Activated CD4-positive, alpha-beta T cell treated with anti-CD3 and anti-CD28 coated beads for 48 hours (primary cell): Measurements from ENCODE around the gene PLCL2.

ENCODE experiments used
- DNase-seq: peaks from one replicate; pipeline ENCODE4 v3.0.0-alpha.2; 2020

PLCL2 gene

DNA sequence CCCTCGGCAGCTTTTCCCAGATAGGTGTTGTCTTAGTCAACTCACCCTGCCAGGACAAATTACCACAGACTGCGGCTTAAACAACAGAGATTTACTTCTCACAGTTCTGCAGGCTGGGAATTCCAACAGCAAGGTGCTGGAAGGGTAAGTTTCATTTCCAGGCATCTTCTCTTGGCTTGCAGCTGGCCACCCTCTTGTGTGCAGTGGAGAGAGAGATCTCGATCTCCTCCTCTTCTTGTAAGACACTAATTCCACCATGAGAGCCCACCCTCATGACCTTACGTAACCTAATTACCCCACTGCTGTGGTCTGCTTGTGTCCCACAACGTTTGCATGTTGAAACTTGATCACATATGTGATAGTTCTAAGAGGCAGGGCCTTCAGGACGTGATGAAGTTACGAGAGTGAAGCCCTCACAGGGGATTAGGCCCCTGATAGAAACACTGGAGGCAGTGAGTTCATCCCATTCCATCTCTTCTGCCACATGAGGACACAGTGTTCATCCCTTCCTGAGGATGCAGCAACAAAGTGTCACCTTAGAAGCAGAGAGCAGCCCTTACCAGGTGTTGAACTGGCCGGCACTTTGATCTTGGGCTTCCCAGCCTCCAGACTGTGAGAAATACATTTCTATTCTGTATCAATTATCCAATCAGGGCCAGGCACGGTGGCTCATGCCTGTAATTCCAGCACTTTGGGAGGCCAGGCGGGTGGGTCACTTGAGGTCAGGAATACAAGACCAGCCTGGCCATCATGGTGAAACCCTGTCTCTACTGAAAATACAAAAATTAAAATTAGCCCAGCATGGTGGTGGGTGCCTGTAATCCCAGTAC, 247.7 kb downstream of the PLCL2 start:
- DNase-seq: no peak

- DNase-seq: no peak
Observed at GRCh38 chr3:17133632-17134545, 249.1 kb downstream of the PLCL2 start.

GRCh38 chr3:17135696-17136095, 250.9 kb downstream of the PLCL2 start:
- no peak for DNase-seq

DNA sequence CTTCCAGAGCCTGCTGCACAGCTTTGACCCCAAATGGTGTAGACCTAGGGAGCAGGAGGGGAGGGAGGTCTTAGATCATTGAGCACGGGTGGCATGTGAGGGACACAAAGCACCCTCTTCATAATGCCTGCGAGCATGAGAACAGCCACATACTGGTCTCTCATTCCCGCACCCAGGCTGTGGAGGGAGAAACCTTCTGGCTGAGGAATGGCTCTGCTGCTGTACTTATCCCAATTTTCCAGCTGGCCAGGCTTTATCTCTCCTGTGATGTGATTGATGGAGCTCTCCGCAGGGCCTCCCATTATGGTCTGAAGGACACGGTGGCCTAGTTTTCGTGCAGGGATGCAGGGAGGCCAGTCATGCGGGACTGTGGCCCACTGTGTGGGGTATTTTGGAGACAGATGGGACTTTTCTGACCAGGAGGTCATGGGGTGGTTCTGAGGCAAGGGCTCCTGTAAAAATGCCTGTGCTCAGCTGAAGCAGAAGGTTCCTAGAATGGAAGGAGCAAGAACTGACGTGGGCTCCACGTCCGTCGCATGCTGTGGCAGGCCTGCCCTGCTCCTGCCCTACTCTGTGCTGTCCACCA, 251.5 kb downstream of the PLCL2 start:
- no peak for DNase-seq

GRCh38 chr3:17137321-17137826, 252.6 kb downstream of the PLCL2 start:
- no peak for DNase-seq

GRCh38 chr3:17138246-17139039, 253.7 kb downstream of the PLCL2 start:
- DNase-seq: no peak
